HG02981 (cell line): ENCODE results near the gene MAP7D2.
"Not testable (repeated sequence)": the region's sequence is repeated elsewhere in the genome, so short reads cannot be mapped to it uniquely, and the experiment has no call there.

ENCODE experiments used
- ATAC-seq: cut with Tn5 transposase; IDR thresholded peaks from one replicate; pipeline ENCODE4 v1.9.1; 2021; ENCODE audit warnings: mild to moderate bottlenecking, moderate library complexity; ENCODE audit not compliant: unreplicated experiment

Gene MAP7D2

DNA sequence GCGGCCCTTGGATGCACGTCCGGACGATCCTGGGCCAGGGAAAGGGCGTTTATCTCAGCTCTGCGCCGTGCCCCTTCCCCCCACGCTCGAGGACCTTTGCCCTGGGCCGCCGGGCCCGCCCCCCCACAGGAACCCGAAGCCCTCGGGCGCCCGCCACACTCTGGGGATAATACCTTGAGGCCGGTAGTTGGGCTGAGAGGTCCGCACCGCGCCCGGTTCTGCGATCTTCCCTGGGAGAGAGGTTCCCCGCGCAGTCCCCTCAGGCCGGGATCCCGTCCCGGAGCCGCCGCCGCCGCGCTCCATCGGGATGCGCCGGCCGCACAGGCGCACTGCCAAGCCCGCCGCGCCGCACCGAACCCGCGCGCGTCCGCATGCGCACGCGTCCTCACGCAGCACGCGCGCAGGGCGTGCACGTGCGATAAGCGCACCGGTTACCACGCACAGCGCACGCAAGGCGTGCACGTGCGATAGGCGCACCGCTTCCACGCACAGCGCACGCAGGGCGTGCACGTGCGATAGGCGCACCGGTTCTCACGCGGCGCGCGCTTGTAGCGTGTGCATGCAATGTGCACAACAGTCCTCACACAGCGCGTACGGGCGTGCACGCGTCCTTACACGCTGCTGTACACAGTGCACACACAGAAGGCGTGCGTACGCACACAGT, at the start of gene MAP7D2:
TSS of gene MAP7D2 (minus strand) at position 331 of the 664 bp plus-strand sequence. CDS start at position 303, 28 bp downstream.
- no peak for ATAC-seq

DNA sequence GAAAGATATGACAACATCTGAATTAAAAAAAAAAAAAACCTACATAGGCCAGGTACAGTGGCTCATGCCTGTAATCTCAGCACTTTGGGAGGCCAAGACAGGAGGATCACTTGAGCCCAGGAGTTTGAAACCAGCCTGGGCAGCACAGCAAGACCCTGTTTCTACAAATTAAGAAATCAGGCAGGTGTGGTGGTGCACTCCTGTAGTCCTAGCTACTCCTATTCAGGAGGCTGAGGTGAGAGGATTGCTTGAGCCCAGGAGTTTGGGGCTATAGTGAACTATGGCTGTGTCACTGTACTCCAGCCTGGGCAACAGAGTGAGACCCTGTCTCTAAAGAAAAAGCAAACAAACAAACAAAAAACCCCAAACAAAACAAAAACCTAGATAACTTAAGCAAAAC, 45.8 kb upstream of the MAP7D2 start:
- ATAC-seq: not testable (repeated sequence)

DNA sequence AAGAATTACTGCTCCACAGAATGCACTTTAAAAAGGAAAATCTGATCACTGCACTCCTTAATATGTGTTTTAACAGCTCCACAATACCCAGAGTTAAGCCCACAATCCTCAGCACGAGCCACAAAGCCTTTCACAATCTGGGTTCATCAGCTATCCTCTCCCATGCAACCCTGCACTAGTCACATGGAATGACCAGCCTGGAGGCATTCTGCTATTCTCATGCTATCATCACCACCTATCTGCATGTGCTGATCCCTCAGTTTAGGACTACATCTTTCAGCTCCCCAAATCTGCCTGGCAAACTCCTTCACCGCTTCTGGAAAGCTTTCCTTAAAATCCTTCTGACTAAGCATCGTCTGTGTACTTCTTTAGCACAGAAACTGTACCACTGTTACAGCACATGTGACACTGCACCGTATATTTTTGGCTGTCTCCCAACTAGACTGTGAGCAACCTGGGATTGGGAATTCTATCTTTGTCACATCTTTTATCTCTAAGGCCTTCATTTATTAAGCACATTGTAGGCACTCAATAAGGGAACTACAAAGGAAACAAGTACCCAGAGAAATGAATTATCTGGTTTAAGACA, 43.2 kb upstream of the MAP7D2 start:
- no peak for ATAC-seq

DNA sequence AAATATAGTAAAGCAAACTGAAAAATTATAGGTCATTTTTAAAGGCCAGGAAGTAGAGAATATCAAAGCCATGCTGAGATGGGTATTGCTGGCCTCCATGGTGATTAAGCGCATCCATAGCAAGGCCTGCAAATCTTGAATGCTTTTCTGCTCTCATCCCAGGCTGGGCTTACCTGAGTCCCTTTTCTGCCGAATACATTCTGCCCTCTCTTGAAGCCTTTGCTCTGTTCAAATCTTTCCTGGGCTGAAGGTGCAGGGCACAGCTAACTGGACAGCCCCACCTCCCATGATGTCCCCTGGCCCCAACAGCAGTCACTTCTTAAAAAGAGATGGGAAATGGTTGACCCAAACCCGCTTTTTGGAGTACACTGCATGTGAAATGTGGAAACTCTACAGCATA, 35.0 kb upstream of the MAP7D2 start:
- ATAC-seq: no peak

DNA sequence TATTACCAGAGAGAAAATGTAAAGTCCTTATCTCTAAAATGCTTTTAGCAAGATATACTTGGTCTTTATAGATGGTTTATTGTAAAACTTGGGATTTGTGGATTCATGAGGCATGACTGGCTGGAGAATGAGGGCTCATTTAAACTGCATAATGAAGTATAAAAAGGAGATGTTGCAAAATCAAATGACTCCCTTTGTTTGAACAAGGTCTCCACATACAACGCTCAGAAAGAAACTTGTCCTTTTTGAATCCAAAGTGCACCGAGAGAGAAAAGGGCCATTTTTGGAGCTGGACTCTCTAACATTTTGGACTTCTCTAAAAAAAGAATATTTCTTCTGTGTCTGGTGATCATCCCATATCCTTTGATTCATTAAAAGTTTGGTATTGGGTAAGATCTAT, 32.6 kb upstream of the MAP7D2 start:
- no peak for ATAC-seq

DNA sequence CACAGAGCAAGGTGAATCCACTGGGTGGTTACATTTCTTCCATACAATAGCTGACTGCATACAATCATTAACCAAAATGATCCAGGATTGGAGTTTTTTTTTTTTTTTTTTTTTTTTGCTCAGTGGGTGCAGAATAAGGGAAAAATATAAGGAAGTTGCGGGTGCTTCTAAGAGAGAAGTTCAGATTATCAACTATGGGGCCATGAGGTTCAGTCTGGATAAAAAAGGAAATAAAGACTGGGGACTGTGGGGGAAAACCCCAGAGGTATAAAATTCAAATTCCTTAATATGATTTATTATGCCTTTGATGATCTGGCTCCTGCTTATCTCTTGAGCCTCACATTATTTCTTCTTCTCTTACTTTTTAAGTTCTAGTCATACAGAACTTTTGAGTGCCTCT, 30.9 kb upstream of the MAP7D2 start:
- no peak for ATAC-seq

DNA sequence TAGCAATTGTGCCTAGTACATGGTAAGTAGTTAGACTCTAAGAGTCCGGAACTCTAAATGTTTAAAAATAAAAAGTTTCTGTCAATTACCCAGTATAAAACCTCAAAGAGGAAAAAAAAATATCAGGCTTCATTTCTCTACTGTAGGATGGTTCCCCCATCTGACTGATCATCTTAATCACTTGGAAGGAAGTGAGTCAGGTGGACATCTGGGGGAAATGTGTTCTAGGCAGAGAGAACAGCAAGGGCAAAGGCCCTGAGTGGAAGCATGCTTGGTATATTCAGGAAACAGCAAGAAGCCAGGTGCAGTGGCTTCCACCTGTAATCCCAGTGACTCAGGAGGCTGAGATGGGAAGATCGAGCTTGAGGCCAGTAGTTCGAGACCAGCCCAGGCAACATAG, 27.8 kb upstream of the MAP7D2 start:
- ATAC-seq: no peak

DNA sequence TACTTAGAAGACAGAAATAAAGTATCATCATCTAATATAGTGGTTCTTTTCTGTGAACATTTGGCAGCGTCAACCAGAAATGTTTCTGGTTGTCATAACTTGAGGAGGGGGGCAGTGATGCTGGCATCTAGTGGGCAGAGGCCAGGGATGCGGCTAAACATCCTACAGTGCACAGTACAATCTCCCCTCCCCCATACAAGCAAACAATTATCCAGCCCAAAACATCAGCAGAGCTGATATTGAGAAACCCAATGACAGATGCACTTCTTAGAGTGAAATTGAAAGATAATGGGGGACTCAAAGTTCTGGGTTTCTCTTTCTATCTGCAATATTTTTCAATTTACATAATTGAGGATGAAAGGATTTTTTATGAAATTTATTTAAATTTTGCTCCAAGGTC, 26.9 kb upstream of the MAP7D2 start:
- ATAC-seq: no peak

DNA sequence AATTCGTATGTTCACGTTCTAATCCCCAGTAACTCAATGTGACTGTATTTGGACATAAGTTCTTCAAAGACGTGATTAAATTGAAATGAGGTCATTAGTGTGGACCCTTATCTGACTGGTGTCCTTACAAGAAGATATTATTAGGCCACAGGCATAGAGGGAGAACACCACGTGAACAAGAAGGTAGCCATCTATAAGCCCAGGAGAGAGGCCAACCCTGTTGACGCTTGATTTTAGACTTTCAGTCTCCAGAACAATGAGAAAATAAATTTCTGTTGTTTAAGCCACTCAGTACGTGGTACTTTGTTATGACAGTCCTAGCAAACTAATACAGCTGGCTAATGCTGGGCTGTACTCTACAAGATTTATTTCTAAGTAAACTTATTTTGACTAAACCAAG, 26.4 kb upstream of the MAP7D2 start:
- ATAC-seq: no peak

DNA sequence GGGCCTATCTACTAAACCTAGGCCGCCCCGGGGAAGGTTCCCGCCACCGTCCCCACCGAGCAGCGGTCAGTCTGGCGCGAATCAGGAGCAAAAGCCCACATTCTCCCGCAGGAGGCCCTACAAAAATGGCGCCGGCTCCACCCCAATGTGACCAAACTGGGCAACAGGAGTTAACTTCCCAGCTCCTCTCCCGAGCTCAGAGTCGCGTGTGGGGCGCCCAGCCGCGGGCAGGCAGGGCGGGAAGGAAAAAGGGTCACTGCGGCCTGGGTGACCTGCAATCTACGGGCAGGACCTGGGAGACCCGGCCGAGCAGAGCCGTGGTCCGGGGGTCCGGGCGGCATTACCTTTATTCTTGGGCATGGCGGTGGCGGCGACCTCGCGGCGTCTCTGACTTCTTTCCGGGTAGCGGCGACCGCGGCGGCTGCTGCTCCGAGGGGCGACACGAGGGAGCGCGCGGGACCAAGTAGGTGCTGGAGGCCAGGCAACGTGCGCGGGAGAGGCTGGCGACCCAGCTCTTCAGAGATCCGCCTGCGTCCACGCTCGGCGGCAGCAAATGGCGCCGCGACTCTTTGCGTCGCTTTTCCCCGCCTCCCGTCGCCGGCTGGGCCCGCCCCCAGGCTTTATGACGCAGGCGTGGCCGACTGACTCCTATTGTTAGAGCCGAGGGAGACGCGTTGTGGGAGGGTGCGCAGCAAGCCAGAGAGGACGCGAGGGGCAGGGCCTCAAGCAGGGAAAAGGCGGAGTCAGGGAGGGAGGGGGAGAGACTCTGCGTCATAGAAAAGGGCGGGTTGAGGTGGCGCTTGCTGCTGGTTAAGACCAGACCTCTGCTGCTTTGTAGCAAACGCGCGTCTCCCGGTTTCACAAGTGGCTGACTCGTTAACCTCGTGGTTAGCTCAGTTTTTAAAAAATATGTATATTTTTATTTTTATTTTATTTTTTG, 24.8 kb upstream of the MAP7D2 start, which contains the start of gene EIF1AX:
TSS of gene EIF1AX (minus strand) at position 558 of the 940 bp plus-strand sequence. CDS start at position 360, 198 bp downstream.
- ATAC-seq: peak; percentile 98

DNA sequence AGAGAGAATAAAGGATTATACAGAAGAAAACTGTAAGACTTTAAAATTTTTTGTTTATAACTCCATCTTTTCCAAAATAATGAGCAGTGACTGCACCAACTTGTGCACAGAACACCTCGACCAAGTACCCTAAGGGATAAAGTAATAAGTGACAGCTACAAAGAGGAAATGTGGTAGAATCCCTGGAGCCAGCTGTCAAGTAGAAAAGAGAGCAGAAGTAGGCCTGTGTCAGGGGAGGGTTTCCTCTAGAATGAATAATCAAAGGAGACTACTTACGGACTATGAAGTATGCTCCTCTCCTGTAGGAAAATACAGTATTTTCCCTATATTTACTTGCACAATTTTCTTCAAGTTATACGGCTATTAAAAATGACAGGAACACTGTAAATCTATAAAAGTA, 23.7 kb upstream of the MAP7D2 start:
- ATAC-seq: no peak

DNA sequence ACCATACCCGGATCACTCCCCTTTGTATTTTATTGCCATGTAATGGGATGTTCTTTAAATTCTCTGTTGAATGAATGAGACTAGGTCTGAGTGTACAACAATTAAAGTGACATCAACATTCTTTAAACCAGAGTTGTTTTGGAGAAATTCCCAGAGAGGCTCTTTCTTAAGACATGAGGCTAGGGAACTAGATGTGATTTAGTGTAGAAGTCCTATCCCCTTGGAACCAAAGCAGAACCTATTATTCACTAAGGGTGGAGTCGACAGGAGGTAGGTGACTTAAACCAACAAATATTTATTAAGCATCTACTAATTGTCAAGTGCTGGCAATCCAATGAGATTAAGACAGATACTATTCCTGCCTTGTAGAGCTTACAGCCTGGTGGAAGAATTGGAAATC, 23.3 kb upstream of the MAP7D2 start:
- ATAC-seq: no peak

DNA sequence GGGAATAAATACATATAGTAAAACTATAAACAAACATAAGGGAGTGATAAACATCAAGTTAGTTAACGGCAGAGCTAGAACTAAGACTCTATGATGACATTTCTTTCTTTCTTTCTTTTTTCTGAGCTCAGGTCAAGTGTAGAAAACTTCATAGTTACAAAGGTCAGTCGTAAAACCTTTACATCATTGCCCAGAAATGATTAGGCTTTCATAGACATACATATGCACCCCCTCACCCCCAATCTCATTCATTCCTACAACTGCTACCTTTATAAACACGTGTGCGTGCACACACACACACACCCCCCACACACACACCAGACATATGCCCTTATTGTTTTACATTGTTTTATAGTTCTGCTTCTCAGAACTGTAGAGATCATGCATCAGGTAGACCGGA, 19.2 kb upstream of the MAP7D2 start:
- ATAC-seq: no peak

DNA sequence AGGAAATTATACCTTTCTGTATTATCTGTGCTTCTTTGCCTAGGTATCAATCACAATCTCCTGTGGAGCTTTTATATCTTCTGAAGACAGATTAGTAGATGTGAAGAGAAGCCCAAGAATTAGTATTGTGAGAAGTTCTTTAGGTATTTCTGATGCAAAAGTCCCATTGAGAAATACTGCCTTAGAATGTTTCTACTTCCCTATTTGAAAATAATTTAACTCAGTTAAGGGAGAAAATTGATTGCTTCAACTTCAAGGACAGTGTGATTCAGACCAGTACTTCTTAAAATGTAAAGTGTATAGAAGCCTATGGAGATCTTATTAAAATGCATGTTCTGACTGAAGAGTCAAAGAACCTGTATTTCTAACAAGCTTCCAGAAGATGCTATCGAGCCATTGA, 16.0 kb upstream of the MAP7D2 start:
- ATAC-seq: no peak

DNA sequence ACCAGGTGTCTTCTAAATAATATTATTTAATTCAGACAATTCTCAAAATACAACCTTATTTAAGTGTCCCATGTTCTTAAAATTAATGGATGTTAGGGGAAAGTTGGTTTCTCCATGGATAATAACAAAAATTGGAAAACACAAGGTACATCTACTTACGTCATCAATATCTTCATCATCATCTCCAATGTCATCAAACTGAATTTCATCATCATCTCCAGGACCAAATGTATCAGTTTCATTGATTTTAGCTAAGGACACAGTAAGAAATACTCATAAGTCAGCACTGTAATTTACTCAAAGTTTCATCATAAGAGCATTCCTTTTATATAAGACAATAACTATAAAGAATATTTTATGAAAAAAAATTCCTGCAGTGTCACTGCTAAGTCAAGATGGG, 13.7 kb upstream of the MAP7D2 start:
- ATAC-seq: no peak

DNA sequence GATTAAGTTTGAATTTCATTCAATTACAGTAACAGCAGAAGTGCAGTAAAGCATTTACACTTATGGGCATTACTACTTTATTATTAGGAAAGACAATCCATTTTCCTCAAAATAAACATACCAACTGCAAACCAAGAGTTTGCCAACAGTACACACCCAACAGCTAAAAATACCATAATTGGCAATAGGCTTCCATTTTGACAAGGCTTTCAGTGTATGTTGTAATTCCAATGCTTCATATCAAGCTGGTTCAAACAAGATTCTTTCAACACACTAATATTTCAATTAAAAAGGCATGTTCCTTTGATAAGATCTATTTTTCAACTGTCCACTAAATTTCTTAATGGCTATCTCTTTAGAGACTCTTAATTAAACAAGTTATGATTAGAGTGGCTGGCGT, 12.8 kb upstream of the MAP7D2 start:
- no peak for ATAC-seq

DNA sequence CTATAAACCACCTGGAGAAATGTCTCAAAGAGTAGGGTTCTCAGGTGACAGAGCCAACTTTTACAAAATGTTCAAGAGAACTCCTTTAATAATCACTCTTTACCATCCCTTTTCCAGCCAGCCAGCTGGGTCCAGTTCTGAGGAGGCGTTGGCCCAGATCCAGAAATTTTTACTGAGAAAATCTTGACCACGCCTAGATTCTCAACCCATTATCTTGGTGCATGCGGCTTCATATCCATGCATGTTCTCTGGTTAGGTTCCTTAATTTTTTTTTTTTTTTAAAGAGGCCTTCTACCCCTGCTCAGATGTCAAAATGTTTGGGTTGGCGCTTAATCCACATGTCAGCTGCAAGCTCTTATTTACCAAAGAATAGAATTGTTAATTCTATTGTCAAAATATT, 12.0 kb upstream of the MAP7D2 start:
- no peak for ATAC-seq

DNA sequence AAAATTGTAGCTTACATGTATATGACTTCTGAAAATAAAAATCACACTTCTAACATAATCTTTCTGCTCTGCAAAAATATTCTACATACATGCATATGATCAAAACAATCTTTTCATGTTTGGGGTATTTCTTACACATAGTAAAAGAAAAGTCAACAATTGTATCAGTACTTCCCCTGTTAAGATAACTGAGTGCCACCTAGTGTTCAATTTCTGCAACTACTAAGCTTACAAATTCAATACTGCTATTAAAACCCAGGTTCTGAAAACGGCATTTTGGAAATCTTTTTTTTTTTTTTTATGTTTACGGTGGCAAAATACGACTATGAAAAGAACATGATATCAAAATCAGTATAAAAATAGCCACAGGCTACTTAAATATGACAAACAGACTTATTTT, 10.7 kb upstream of the MAP7D2 start:
- not testable (repeated sequence) for ATAC-seq

DNA sequence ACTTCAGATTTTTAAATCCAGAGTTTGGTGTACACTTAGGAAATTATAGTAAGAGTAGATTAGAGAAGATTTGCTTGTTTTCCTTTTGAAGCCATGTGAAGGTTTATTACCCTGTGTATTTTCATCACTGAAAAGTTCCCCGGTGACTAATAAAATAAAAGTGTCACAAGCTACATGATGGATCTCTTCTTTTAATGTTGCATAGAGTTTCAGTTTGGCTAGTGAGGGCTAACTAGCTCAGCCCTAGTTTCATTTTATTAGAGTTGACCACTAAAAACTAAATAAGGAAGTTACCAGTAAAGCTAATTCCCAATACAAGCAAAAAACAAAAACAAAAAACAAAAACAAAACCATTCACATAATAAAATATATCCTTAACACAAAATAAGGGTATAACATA, 10.1 kb upstream of the MAP7D2 start:
- ATAC-seq: not testable (repeated sequence)

DNA sequence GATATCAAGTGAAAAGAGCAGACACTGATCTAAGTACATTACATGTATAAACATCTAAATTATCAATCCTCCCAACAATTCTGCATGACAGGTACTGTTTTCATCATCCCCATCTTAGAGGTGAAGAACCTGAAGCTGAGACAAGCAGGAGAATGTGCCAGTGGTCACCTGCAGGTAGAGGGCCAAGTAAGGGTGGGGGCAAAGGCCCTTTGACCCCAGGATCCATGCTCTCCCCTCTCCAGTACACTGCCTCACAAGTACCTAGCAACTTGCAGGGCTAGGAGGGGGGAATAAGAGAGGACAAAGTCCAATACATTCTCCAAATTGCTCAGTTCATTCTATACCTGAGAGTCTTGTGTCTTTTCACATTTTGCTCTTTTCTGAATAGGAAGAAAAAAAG, 8.3 kb upstream of the MAP7D2 start:
- ATAC-seq: no peak

DNA sequence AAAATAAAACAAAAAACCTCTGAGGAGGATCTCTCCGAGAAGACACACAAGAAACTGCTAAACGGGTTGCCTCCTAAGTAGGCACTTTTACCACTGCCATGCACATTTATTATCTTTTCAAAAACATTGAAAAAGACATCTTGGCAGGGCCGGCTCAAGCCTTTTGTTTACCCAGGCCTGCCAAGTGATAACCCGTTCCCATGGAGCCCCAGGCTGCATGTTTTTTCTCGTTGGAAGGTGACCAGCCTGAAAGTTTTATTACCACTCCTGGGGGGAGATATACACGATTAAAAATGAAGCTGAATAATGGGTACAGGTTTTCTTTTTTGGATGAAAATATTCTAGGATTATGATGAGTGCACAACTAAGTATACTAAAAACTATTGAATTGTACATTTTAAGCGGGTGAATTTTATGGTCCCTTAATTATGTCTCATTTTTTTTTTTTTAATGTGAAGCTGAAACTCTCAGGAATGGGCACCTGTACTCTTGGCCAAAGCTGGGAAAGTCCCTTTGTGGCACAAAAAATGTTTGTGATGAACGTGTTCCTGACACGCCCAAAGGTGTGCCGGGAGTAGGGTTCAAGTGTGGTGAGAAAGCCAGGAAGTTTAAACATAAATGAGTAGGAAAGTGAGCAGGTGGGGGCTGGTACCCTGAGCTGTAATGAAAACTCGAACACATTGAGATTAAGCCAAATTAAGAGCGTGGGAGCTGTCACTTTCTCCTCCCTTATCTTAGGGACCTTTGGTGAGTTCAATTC, 1.5 kb upstream of the MAP7D2 start:
- no peak for ATAC-seq
